Endodermal cell (in vitro differentiated cells): ENCODE data around the gene CYP4F11. TPM values are rescaled to one million over a fixed set of nuclear protein-coding genes. Genes with fewer than 3 reads are reported as not detected.

Experiments
- DNase-seq: peaks from one replicate; pipeline ENCODE4 v3.0.0-alpha.2; 2017
- H3K27ac ChIP-seq: 2 replicates; pipeline ENCODE4 v1.5.1; 2013; ENCODE audit warnings: mild to moderate bottlenecking, low read depth, low read length, moderate library complexity
- H3K27me3 ChIP-seq: 2 replicates; pipeline ENCODE4 v1.6.1; 2013; ENCODE audit warnings: mild to moderate bottlenecking, low read length, moderate library complexity; ENCODE audit not compliant: insufficient read depth, control insufficient read depth, poor library complexity, severe bottlenecking
- H3K36me3 ChIP-seq: 2 replicates; pipeline ENCODE4 v1.7.0; 2013; ENCODE audit warnings: mild to moderate bottlenecking, low read length, moderate library complexity; ENCODE audit not compliant: control insufficient read depth, insufficient read depth
- H3K4me1 ChIP-seq: one replicate; pipeline ENCODE4 v1.7.0; 2013; ENCODE audit warnings: low read length; ENCODE audit not compliant: control insufficient read depth, insufficient read depth
- H3K4me3 ChIP-seq: 2 replicates; pipeline ENCODE4 v1.5.1; 2013; ENCODE audit warnings: mild to moderate bottlenecking, low read length, moderate library complexity
- H3K9ac ChIP-seq: 2 replicates; pipeline ENCODE4 v1.6.1; 2013; ENCODE audit warnings: mild to moderate bottlenecking, low read length, moderate library complexity; ENCODE audit not compliant: poor library complexity, severe bottlenecking; ENCODE audit errors: extremely low read depth
- H3K9me3 ChIP-seq: 2 replicates; pipeline ENCODE4 v1.6.1; 2013; ENCODE audit warnings: mild to moderate bottlenecking, low read length, moderate library complexity; ENCODE audit not compliant: control insufficient read depth
- H3K27ac Mint-ChIP-seq: 2 replicates; pipeline ENCODE4 v1.8.0; 2020; ENCODE audit warnings: mixed read lengths
- H3K27me3 Mint-ChIP-seq: 2 replicates; pipeline ENCODE4 v1.8.0; 2021; ENCODE audit warnings: mild to moderate bottlenecking, mixed read lengths; ENCODE audit not compliant: insufficient read depth
- H3K36me3 Mint-ChIP-seq: 2 replicates; pipeline ENCODE4 v1.8.0; 2020; ENCODE audit warnings: low read depth, mixed read lengths
- H3K4me1 Mint-ChIP-seq: 2 replicates; pipeline ENCODE4 v1.8.0; 2020; ENCODE audit warnings: mixed read lengths
- H3K4me3 Mint-ChIP-seq: 2 replicates; pipeline ENCODE4 v1.8.0; 2020; ENCODE audit warnings: mild to moderate bottlenecking, moderate library complexity, mixed read lengths
- H3K9me3 Mint-ChIP-seq: 2 replicates; pipeline ENCODE4 v1.8.0; 2020; ENCODE audit warnings: mild to moderate bottlenecking, mixed read lengths
- CTCF ChIP-seq: fragments of 200-600 bp; sonication (generic); conservative IDR thresholded peaks from 2 replicates; pipeline ENCODE4 v1.5.0; 2021; ENCODE audit warnings: antibody characterized with exemption, mild to moderate bottlenecking
- WGBS, 2 experiments: methylation state at CpG; one replicate each; pipeline versions ENCODE4 v1.1.5 to v1.1.7; 2013; ENCODE audit warnings: missing lambda C conversion rate in 2 of 2, mixed read lengths in 1 of 2; ENCODE audit not compliant: insufficient coverage in 1 of 2, insufficient read length in 1 of 2; 5-methylcytosine and 5-hydroxymethylcytosine counted together
- total RNA-seq, 2 donors: library from RNA; stranded (reverse); fragmentation: NEBNext Ultra II Directional in 1 of 2; extraction: Animal tissue kit (Norgen Biotek cat#: 25700) in 1 of 2; gene quantifications; 2 replicates in 1 of 2; 3 replicates in 1 of 2; pipeline ENCODE4 v1.2.1, GENCODE V29; 2021

CYP4F11 gene
- total RNA-seq, 2 donors from 2014 or later, result not detected

- WGBS, 2 experiments, result 65% methylated on average over 3 of the region's 3 CpGs; no CpG with 5 or more reads in 1 of the 2 experiments
- Histone ChIP-seq H3K9ac (no peak overlapping the region), H3K9me3 (peaks cover 35% of the 10 kb centered on the region), H3K36me3 (no peaks in the 10 kb centered on the region), H3K27ac (no peak overlapping the region), H3K4me1 (no peaks in the 10 kb centered on the region), H3K4me3 (no peak overlapping the region), H3K27me3 (no peaks in the 10 kb centered on the region)
- peak; percentile 50 for DNase-seq
- TF ChIP-seq CTCF, result peak; percentile 35
- Mint-ChIP-seq H3K27me3 (no peaks in the 10 kb centered on the region), H3K36me3 (no peaks in the 10 kb centered on the region), H3K4me3 (no peak overlapping the region), H3K27ac (no peak overlapping the region), H3K9me3 (peaks cover 89% of the 10 kb centered on the region), H3K4me1 (no peaks in the 10 kb centered on the region)
These were observed 65.2 kb downstream of the CYP4F11 start for GRCh38 chr19:15869109-15869555.

GRCh38 chr19:15866636-15867035, 67.7 kb downstream of the CYP4F11 start:
- Histone ChIP-seq H3K27ac (no peak overlapping the region), H3K9ac (no peak overlapping the region), H3K36me3 (no peaks in the 10 kb centered on the region), H3K4me3 (no peak overlapping the region), H3K9me3 (peaks cover 33% of the 10 kb centered on the region), H3K4me1 (no peaks in the 10 kb centered on the region), H3K27me3 (no peaks in the 10 kb centered on the region)
- Mint-ChIP-seq H3K4me3 (no peak overlapping the region), H3K27me3 (no peaks in the 10 kb centered on the region), H3K4me1 (no peaks in the 10 kb centered on the region), H3K9me3 (peaks cover 88% of the 10 kb centered on the region), H3K36me3 (no peaks in the 10 kb centered on the region), H3K27ac (no peak overlapping the region)
- no peak for TF ChIP-seq CTCF
- WGBS, 2 experiments, result 31 to 58% methylated on average over 4 to 5 of the region's 5 CpGs
- DNase-seq, result no peak

- H3K27ac ChIP-seq, result no peak overlapping the region
- H3K4me1 ChIP-seq, result no peaks in the 10 kb centered on the region
- peaks cover 41% of the 10 kb centered on the region for H3K9me3 ChIP-seq
- Mint-ChIP-seq H3K27ac (no peak overlapping the region), H3K4me1 (no peaks in the 10 kb centered on the region), H3K4me3 (no peak overlapping the region), H3K27me3 (no peaks in the 10 kb centered on the region), H3K9me3 (peaks cover 86% of the 10 kb centered on the region), H3K36me3 (no peaks in the 10 kb centered on the region)
- no peak for TF ChIP-seq CTCF
- no peaks in the 10 kb centered on the region for H3K27me3 ChIP-seq
- no peaks in the 10 kb centered on the region for H3K36me3 ChIP-seq
- WGBS, 2 experiments, result 63 to 73% methylated on average over 5 of the region's 5 CpGs
- H3K4me3 ChIP-seq, result no peak overlapping the region
- DNase-seq, result no peak
- no peak overlapping the region for H3K9ac ChIP-seq
These were observed 69.5 kb downstream of the CYP4F11 start for GRCh38 chr19:15864824-15865223.
